Dendritic cell treated with granulocyte-macrophage colony-stimulating factor and Interleukin-4, amounts not matched to agents 40 ng/mL and 50 ng/mL, for 4 days (primary cell): ENCODE measurements around the gene RAD51B.
"Not testable (repeated sequence)": the region's sequence is repeated elsewhere in the genome, so short reads cannot be mapped to it uniquely, and the experiment has no call there.

ENCODE experiments used
- H3K27ac Mint-ChIP-seq: one replicate; pipeline ENCODE4 v1.8.0; 2022; ENCODE audit warnings: mild to moderate bottlenecking, mixed read lengths
- H3K27me3 Mint-ChIP-seq: one replicate; pipeline ENCODE4 v1.8.0; 2022; ENCODE audit warnings: mild to moderate bottlenecking, mixed read lengths
- H3K36me3 Mint-ChIP-seq: one replicate; pipeline ENCODE4 v1.8.0; 2022; ENCODE audit warnings: low read depth, mixed read lengths
- H3K4me1 Mint-ChIP-seq: one replicate; pipeline ENCODE4 v1.8.0; 2022; ENCODE audit warnings: low read depth, mixed read lengths
- H3K4me3 Mint-ChIP-seq: one replicate; pipeline ENCODE4 v1.8.0; 2022; ENCODE audit warnings: mild to moderate bottlenecking, moderate library complexity, mixed read lengths
- H3K9me3 Mint-ChIP-seq: one replicate; pipeline ENCODE4 v1.8.0; 2022; ENCODE audit warnings: mixed read lengths
- intact Hi-C: fragments of 100-400 bp; cut with micrococcal nuclease; formaldehyde crosslinking; loops from one replicate; pipeline ENCODE4 v1.15.0; 2022

Gene RAD51B

GRCh38 chr14:68692216-68692615, 872.6 kb downstream of the RAD51B start:
- H3K4me3 Mint-ChIP-seq: no peak overlapping the region
- H3K36me3 Mint-ChIP-seq: no peaks in the 10 kb centered on the region
- intact Hi-C loops: no loop called here
- peaks cover 10% of the 10 kb centered on the region for H3K27me3 Mint-ChIP-seq
- peak overlapping the region; percentile 73 for H3K27ac Mint-ChIP-seq
- peaks cover 81% of the 10 kb centered on the region for H3K4me1 Mint-ChIP-seq
- no peaks in the 10 kb centered on the region for H3K9me3 Mint-ChIP-seq

DNA sequence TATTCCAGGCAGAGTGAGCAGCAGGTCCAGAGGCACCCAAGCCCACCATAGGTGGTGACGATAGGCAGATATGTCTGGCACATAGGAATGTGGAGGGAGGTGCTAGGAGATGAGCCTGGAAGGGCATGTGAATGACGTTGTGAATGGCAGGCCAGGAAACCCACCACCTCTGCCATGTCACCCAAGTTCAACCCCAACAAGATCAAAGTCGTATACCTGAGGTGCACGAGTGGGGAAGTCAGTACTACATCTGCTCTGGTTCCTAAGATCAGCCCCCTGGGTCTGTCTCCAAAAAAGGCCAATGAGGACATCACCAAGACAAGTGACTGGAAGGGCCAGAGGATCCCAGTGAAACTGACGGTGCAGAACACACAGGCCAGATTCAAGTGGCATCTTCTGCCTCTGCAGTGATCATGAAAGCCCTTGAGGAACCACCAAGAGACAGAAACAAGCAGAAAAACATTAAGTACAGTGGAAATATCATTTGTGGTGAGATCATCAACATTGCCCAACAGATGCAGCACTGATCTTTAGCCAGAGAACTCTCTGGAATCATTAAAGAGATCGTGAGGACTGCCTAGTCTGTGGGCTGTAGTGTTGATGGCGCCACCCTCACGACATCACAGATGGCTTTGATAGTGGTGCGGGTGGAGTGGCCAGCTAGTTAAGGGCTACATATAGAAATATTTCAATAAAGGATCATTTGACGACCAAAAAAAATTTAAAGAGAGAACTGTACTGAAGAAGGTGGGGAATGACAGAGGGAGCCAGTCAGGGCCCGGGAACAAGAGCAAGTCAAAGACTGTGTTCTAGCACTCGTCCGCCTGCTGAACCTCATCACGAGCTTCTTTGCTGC, 873.6 kb downstream of the RAD51B start:
- H3K9me3 Mint-ChIP-seq: no peaks in the 10 kb centered on the region
- peaks cover 75% of the 10 kb centered on the region for H3K4me1 Mint-ChIP-seq
- intact Hi-C loops: no loop called here
- H3K36me3 Mint-ChIP-seq: no peaks in the 10 kb centered on the region
- peaks cover 10% of the 10 kb centered on the region for H3K27me3 Mint-ChIP-seq
- H3K4me3 Mint-ChIP-seq: no peak overlapping the region
- peak overlapping the region; percentile 73 for H3K27ac Mint-ChIP-seq

GRCh38 chr14:68693926-68694325, 874.3 kb downstream of the RAD51B start:
- Mint-ChIP-seq H3K4me3 (no peak overlapping the region), H3K36me3 (no peaks in the 10 kb centered on the region), H3K27ac (peak overlapping the region; percentile 73), H3K27me3 (peaks cover 10% of the 10 kb centered on the region), H3K4me1 (peaks cover 70% of the 10 kb centered on the region), H3K9me3 (no peaks in the 10 kb centered on the region)
- intact Hi-C loops: no loop called here

DNA sequence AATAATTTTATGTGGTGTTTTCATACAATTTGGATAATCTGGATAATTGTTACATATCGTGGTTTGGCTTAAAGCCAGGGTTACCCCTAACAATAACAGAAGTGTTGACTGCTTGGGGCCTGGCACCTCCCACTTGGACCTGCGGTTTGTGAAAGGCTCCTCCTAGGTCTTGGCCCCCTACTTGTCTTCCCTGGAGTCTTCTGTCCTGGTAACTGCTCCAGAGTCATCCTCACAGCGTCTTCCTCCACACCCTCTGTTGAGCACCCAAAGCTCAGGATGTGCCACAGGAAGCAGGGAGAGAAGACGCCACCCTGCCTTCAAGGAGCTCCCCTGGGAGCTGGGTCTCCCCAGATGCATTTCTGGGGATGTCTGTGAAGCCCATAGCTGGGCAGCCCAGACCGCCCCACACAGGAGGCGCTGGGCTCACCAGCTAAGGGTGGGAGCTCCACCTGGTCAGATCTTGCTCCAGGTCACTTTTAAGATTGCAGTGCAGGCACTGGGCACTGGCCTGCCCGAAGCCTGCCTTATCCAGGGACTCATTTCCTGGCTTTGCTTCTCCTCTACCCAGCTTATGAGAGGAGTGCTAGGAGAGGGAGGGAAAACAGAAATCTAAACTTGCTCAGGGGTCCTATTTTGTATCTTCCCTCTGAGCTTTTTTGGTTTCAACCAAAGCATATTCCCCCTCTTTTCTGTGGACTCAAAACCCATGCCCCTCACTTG, 875.1 kb downstream of the RAD51B start:
- Mint-ChIP-seq H3K9me3 (no peaks in the 10 kb centered on the region), H3K4me1 (peaks cover 63% of the 10 kb centered on the region), H3K27me3 (peaks cover 10% of the 10 kb centered on the region), H3K27ac (peak overlapping the region; percentile 72), H3K4me3 (no peak overlapping the region), H3K36me3 (no peaks in the 10 kb centered on the region)
- intact Hi-C loops: no loop called here

DNA sequence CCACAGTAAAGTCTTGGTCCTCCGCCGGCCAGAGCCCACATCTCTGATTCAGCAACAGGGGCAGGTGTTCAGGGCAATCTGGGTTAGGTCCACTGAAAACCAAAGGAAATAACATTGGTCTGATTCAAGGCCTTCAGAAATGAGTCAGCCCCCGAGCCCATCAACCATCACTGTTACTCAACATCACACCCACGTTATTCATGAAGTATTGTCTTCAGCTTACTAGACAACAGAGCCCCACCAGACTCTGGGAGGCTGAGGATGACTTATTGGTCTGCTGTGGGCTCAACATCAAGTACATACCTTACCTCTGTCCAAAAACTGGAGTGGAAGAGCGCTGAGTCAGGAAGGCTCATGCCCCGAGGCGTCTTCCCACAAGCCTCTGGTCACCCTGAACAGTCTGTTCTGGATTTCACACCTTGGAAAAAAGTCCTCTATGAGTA, 875.8 kb downstream of the RAD51B start:
- peak overlapping the region; percentile 72 for H3K27ac Mint-ChIP-seq
- H3K36me3 Mint-ChIP-seq: no peaks in the 10 kb centered on the region
- no peak overlapping the region for H3K4me3 Mint-ChIP-seq
- peaks cover 10% of the 10 kb centered on the region for H3K27me3 Mint-ChIP-seq
- intact Hi-C loops: no loop called here
- H3K9me3 Mint-ChIP-seq: no peaks in the 10 kb centered on the region
- peaks cover 58% of the 10 kb centered on the region for H3K4me1 Mint-ChIP-seq

- intact Hi-C loops: no loop called here
- H3K4me1 Mint-ChIP-seq: peaks cover 59% of the 10 kb centered on the region
- H3K9me3 Mint-ChIP-seq: no peaks in the 10 kb centered on the region
- no peaks in the 10 kb centered on the region for H3K36me3 Mint-ChIP-seq
- H3K27ac Mint-ChIP-seq: peak overlapping the region; percentile 72
- no peak overlapping the region for H3K4me3 Mint-ChIP-seq
- peaks cover 10% of the 10 kb centered on the region for H3K27me3 Mint-ChIP-seq
Measured at GRCh38 chr14:68695856-68696255, 876.3 kb downstream of the RAD51B start.

DNA sequence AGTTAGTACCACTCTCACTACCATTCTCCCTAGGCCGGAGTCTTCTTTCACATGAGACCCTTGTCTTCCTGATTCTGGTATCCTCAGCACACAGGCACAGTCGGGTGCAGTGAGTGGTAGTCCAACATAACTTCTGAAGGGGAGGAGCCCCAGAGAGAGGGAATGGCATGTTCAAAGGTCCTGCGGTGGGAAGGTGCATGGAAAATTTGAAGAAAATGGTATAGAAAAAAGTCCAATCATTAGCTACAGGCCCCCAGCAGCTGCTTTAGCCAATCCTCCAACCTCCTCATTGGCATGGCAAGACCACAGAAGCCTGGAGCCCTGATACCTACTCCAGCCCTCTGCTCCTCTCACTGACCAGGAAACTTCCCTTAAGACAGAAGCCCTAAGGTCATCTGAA, 876.7 kb downstream of the RAD51B start:
- no peaks in the 10 kb centered on the region for H3K36me3 Mint-ChIP-seq
- no peak overlapping the region for H3K27ac Mint-ChIP-seq
- intact Hi-C loops: no loop called here
- no peak overlapping the region for H3K4me3 Mint-ChIP-seq
- H3K4me1 Mint-ChIP-seq: peaks cover 59% of the 10 kb centered on the region
- H3K9me3 Mint-ChIP-seq: no peaks in the 10 kb centered on the region
- peaks cover 6% of the 10 kb centered on the region for H3K27me3 Mint-ChIP-seq

GRCh38 chr14:68696721-68697495, 877.3 kb downstream of the RAD51B start:
- H3K4me1 Mint-ChIP-seq: peaks cover 55% of the 10 kb centered on the region
- intact Hi-C loops: no loop called here
- no peaks in the 10 kb centered on the region for H3K9me3 Mint-ChIP-seq
- no peak overlapping the region for H3K4me3 Mint-ChIP-seq
- peaks cover 4% of the 10 kb centered on the region for H3K27me3 Mint-ChIP-seq
- no peaks in the 10 kb centered on the region for H3K36me3 Mint-ChIP-seq
- H3K27ac Mint-ChIP-seq: no peak overlapping the region

- peaks cover 54% of the 10 kb centered on the region for H3K4me1 Mint-ChIP-seq
- H3K36me3 Mint-ChIP-seq, H3K27me3 Mint-ChIP-seq, intact Hi-C loops, H3K4me3 Mint-ChIP-seq, H3K27ac Mint-ChIP-seq, H3K9me3 Mint-ChIP-seq: not testable (repeated sequence)
Measured at GRCh38 chr14:68698773-68699172, 879.2 kb downstream of the RAD51B start.

- H3K27me3 Mint-ChIP-seq: peaks cover 7% of the 10 kb centered on the region
- H3K4me1 Mint-ChIP-seq: peaks cover 51% of the 10 kb centered on the region
- intact Hi-C loops: no loop called here
- H3K27ac Mint-ChIP-seq: peak overlapping the region; percentile 17
- H3K36me3 Mint-ChIP-seq: no peaks in the 10 kb centered on the region
- H3K9me3 Mint-ChIP-seq: no peaks in the 10 kb centered on the region
- H3K4me3 Mint-ChIP-seq: no peak overlapping the region
Measured at GRCh38 chr14:68701001-68701741, 881.6 kb downstream of the RAD51B start.

DNA sequence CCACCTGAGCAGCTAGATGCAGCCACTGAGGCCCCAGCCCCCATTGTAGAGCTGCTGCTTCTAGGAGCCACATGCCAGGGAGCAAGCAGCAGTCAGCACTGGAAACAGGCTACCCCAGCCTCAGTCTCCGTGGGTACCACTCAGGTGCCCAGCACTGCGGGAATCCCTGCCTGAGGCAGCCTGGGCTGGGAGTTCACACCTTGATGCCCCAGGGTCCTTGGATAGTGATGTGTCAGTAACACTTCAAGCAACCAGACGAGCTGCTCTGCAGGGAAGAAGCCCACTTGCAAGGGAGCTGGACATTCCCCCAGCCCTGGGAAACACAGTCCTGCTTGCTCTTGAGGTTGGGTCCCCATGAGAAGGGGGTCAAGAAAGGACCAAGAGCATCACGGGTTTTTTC, 882.6 kb downstream of the RAD51B start:
- Mint-ChIP-seq H3K36me3 (no peaks in the 10 kb centered on the region), H3K27me3 (peaks cover 11% of the 10 kb centered on the region), H3K9me3 (no peaks in the 10 kb centered on the region), H3K4me3 (no peak overlapping the region), H3K4me1 (peaks cover 52% of the 10 kb centered on the region), H3K27ac (peak overlapping the region; percentile 60)
- intact Hi-C loops: no loop called here

- Mint-ChIP-seq H3K27ac (peak overlapping the region; percentile 60), H3K4me3 (no peak overlapping the region), H3K9me3 (no peaks in the 10 kb centered on the region), H3K27me3 (peaks cover 11% of the 10 kb centered on the region), H3K36me3 (no peaks in the 10 kb centered on the region), H3K4me1 (peaks cover 53% of the 10 kb centered on the region)
- intact Hi-C loops: no loop called here
Measured at GRCh38 chr14:68702578-68702977, 883.0 kb downstream of the RAD51B start.

DNA sequence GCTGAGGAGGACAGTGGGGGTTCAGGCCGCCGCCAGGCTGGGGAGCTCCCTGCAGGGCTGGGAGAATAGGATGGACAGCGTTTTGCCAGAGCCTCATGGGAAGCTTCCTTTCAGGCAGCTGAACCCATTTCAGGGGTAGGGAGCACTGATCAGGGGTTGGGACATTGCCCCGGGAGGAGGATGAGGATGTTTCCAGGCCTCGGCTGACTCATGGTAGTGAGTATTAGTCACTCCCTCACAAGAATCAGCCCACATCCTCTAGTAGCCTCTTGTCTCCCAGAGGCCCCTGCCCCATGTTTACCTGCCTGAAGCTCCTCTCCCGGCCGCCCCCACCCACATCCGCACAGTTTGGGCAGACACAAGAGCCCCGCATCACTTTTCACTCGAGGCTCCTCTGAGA, 883.5 kb downstream of the RAD51B start:
- Mint-ChIP-seq H3K27ac (peak overlapping the region; percentile 60), H3K27me3 (peaks cover 11% of the 10 kb centered on the region), H3K4me3 (no peak overlapping the region), H3K36me3 (no peaks in the 10 kb centered on the region), H3K4me1 (peaks cover 53% of the 10 kb centered on the region), H3K9me3 (no peaks in the 10 kb centered on the region)
- intact Hi-C loops: no loop called here
